Peyer's patch (tissue), 4 donors: ENCODE results near the gene ARMCX6.
"Not testable (repeated sequence)": the region's sequence is repeated elsewhere in the genome, so short reads cannot be mapped to it uniquely, and the experiment has no call there.

Experiments used
- CTCF ChIP-seq, 6 experiments: fragments of 450-650 bp in 4 of 6; fragments of 200-600 bp in 2 of 6; sonication (generic) in 1 of 6; IDR thresholded peaks; one replicate each; pipeline ENCODE4 v1.5.1; 2017 to 2019; ENCODE audit warnings: antibody characterized with exemption in 6 of 6, mild to moderate bottlenecking in 3 of 6, moderate library complexity in 1 of 6
- POLR2A ChIP-seq, 2 donors: fragments of 450-650 bp; IDR thresholded peaks; one replicate each; pipeline ENCODE4 v1.5.1; 2017; ENCODE audit warnings: antibody characterized with exemption in 2 of 2, mild to moderate bottlenecking in 2 of 2, moderate library complexity in 2 of 2

DNA sequence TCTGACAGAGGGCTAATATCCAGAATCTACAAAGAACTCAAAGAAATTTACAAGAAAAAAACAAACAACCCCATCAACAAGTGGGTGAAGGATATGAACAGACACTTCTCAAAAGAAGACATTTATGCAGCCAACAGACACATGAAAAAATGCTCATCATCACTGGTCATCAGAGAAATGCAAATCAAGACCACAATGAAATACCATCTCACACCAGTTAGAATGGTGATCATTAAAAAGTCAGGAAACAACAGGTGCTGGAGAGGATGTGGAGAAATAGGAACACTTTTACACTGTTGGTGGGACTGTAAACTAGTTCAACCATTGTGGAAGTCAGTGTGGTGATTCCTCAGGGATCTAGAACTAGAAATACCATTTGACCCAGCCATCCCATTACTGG, 29.9 kb upstream of the ARMCX6 start:
- not testable (repeated sequence) for TF ChIP-seq CTCF, POLR2A (IDR thresholded peaks at IDR 0.05)
